ENCODE data around the gene SERPINB7. TPM values are rescaled to one million over a fixed set of nuclear protein-coding genes. Genes with fewer than 3 reads are reported as not detected.

The SERPINB7 gene
- polyA plus RNA-seq, 1 donor from 2014 or later: not detected

GRCh38 chr18:63787673-63788072 lies 12.5 kb downstream of the SERPINB7 start:
- no peak overlapping the region for H3K27ac ChIP-seq (ENCODE audit: low read length)
- no peaks in the 10 kb centered on the region for H3K27me3 ChIP-seq (ENCODE audit: insufficient read depth, low read depth, low read length)
- H3F3A ChIP-seq (ENCODE audit: insufficient read depth, low read length, poor library complexity, severe bottlenecking): no peaks in the 10 kb centered on the region
- no peaks in the 10 kb centered on the region for H3K9me2 ChIP-seq (ENCODE audit: insufficient read depth, low read length)
- no peak overlapping the region for H3K9ac ChIP-seq (ENCODE audit: low read length)
- H3K4me2 ChIP-seq (ENCODE audit: low read length): no peak overlapping the region
- no peaks in the 10 kb centered on the region for H3K9me3 ChIP-seq (ENCODE audit: low read length)
- no peaks in the 10 kb centered on the region for H4K20me1 ChIP-seq (ENCODE audit: insufficient read depth)
- TF ChIP-seq POLR2AphosphoS5 (IDR thresholded peaks at IDR 0.05) (no peak), RAD21 (conservative IDR thresholded peaks at IDR 0.05) (no peak), EP300 (conservative IDR thresholded peaks at IDR 0.05; ENCODE audit: poor library complexity, severe bottlenecking) (no peak), MXI1 (conservative IDR thresholded peaks at IDR 0.05; ENCODE audit: poor library complexity, severe bottlenecking) (no peak), CTCF (IDR thresholded peaks at IDR 0.05; ENCODE audit: poor library complexity, severe bottlenecking) (no peak), SMC3 (conservative IDR thresholded peaks at IDR 0.05; ENCODE audit: poor library complexity) (no peak), TAF1 (IDR thresholded peaks at IDR 0.05; ENCODE audit: low read depth) (no peak), EZH2 (IDR thresholded peaks at IDR 0.05; ENCODE audit: borderline replicate concordance, insufficient read depth, low read length, poor library complexity, severe bottlenecking) (no peak)
- TF ChIP-seq, protein P1, sequence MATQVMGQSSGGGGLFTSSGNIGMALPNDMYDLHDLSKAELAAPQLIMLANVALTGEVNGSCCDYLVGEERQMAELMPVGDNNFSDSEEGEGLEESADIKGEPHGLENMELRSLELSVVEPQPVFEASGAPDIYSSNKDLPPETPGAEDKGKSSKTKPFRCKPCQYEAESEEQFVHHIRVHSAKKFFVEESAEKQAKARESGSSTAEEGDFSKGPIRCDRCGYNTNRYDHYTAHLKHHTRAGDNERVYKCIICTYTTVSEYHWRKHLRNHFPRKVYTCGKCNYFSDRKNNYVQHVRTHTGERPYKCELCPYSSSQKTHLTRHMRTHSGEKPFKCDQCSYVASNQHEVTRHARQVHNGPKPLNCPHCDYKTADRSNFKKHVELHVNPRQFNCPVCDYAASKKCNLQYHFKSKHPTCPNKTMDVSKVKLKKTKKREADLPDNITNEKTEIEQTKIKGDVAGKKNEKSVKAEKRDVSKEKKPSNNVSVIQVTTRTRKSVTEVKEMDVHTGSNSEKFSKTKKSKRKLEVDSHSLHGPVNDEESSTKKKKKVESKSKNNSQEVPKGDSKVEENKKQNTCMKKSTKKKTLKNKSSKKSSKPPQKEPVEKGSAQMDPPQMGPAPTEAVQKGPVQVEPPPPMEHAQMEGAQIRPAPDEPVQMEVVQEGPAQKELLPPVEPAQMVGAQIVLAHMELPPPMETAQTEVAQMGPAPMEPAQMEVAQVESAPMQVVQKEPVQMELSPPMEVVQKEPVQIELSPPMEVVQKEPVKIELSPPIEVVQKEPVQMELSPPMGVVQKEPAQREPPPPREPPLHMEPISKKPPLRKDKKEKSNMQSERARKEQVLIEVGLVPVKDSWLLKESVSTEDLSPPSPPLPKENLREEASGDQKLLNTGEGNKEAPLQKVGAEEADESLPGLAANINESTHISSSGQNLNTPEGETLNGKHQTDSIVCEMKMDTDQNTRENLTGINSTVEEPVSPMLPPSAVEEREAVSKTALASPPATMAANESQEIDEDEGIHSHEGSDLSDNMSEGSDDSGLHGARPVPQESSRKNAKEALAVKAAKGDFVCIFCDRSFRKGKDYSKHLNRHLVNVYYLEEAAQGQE (IDR thresholded peaks at IDR 0.05; ENCODE audit: borderline replicate concordance): no peak
- H3K4me3 ChIP-seq (ENCODE audit: low read length): no peak overlapping the region
- no peaks in the 10 kb centered on the region for H3K36me3 ChIP-seq (ENCODE audit: insufficient read depth, low read length)
- H2AFZ ChIP-seq (ENCODE audit: low read depth, low read length): no peak overlapping the region
- H3K79me2 ChIP-seq (replicated peaks; ENCODE audit: insufficient read depth, low read length): no peaks in the 10 kb centered on the region

GRCh38 chr18:63788447-63789096 lies 13.4 kb downstream of the SERPINB7 start:
- no peaks in the 10 kb centered on the region for H3K79me2 ChIP-seq (replicated peaks; ENCODE audit: insufficient read depth, low read length)
- H3K27ac ChIP-seq (ENCODE audit: low read length): no peak overlapping the region
- no peak overlapping the region for H3K4me3 ChIP-seq (ENCODE audit: low read length)
- no peaks in the 10 kb centered on the region for H3F3A ChIP-seq (ENCODE audit: insufficient read depth, low read length, poor library complexity, severe bottlenecking)
- no peak overlapping the region for H2AFZ ChIP-seq (ENCODE audit: low read depth, low read length)
- TF ChIP-seq RAD21 (conservative IDR thresholded peaks at IDR 0.05) (no peak), TAF1 (IDR thresholded peaks at IDR 0.05; ENCODE audit: low read depth) (no peak), CTCF (IDR thresholded peaks at IDR 0.05; ENCODE audit: poor library complexity, severe bottlenecking) (no peak), POLR2AphosphoS5 (IDR thresholded peaks at IDR 0.05) (no peak)
- no peaks in the 10 kb centered on the region for H4K20me1 ChIP-seq (ENCODE audit: insufficient read depth)
- no peak overlapping the region for H3K4me2 ChIP-seq (ENCODE audit: low read length)
- no peak overlapping the region for H3K9ac ChIP-seq (ENCODE audit: low read length)
- no peaks in the 10 kb centered on the region for H3K36me3 ChIP-seq (ENCODE audit: insufficient read depth, low read length)
- no peaks in the 10 kb centered on the region for H3K9me2 ChIP-seq (ENCODE audit: insufficient read depth, low read length)
- no peaks in the 10 kb centered on the region for H3K9me3 ChIP-seq (ENCODE audit: low read length)
- H3K27me3 ChIP-seq (ENCODE audit: insufficient read depth, low read depth, low read length): no peaks in the 10 kb centered on the region
